Transverse colon (tissue), 4 donors: ENCODE measurements around the gene INTS15. TPM values are rescaled to one million over a fixed set of nuclear protein-coding genes. Genes with fewer than 3 reads are reported as not detected.

Source experiments
- DNase-seq: peaks from one replicate; pipeline ENCODE4 v3.0.0-alpha.2; 2019
- H3K27ac ChIP-seq, 4 donors: fragments of 200-600 bp; sonication (generic); 2 replicates each; pipeline ENCODE4 v1.5.1; 2016 to 2018; ENCODE audit warnings: inconsistent platforms in 4 of 4
- H3K27me3 ChIP-seq: fragments of 200-600 bp; sonication (generic); 2 replicates; pipeline ENCODE4 v1.5.1; 2017; ENCODE audit warnings: inconsistent platforms
- H3K36me3 ChIP-seq, 4 donors: fragments of 200-600 bp; sonication (generic); 2 replicates each; pipeline ENCODE4 v1.5.1; 2017 to 2019; ENCODE audit warnings: inconsistent platforms in 4 of 4
- H3K4me1 ChIP-seq, 4 donors: fragments of 200-600 bp; sonication (generic); 2 replicates each; pipeline ENCODE4 v1.5.1; 2017 to 2020; ENCODE audit warnings: inconsistent platforms in 4 of 4
- H3K4me3 ChIP-seq, 4 donors: fragments of 200-600 bp; sonication (generic); 1 replicate in 1 of 4; 2 replicates in 3 of 4; pipeline versions ENCODE4 v1.5.1 to v1.6.1; 2017 to 2019; ENCODE audit warnings: inconsistent platforms in 4 of 4
- H3K9me3 ChIP-seq, 2 donors: fragments of 200-600 bp; sonication (generic); 2 replicates each; pipeline ENCODE4 v1.5.1; 2017 to 2019; ENCODE audit warnings: inconsistent platforms in 2 of 2
- EP300 ChIP-seq: sonication (generic); formaldehyde crosslinking; IDR thresholded peaks from one replicate; pipeline ENCODE4 v1.6.1; 2017; ENCODE audit warnings: antibody characterized with exemption, low read depth
- POLR2A ChIP-seq: fragments of 450-650 bp; IDR thresholded peaks from one replicate; pipeline ENCODE4 v1.6.1; 2016; ENCODE audit warnings: antibody characterized with exemption, mild to moderate bottlenecking, moderate library complexity
- POLR2AphosphoS5 ChIP-seq, 3 donors: sonication (generic); formaldehyde crosslinking; IDR thresholded peaks; one replicate each; pipeline ENCODE4 v1.6.1; 2016; ENCODE audit warnings: antibody characterized with exemption in 3 of 3
- WGBS, 2 donors: methylation state at CpG; one replicate each; pipeline ENCODE4 v1.1.5; 2018; ENCODE audit warnings: low coverage in 1 of 2; 5-methylcytosine and 5-hydroxymethylcytosine counted together
- in situ Hi-C, 4 donors: fragments of 200-750 bp; cut with MboI; loops; one replicate each; pipeline versions ENCODE4 v1.15.0 to v1.15.1; 2017; ENCODE audit warnings: low sequenced_read_pairs in 3 of 4, low pct_ligation_motif_present in 1 of 4, low pct_unique_long_range_greater_than_20kb in 1 of 4
- intact Hi-C: fragments of 100-400 bp; cut with DNase I; formaldehyde crosslinking; loops from one replicate; pipeline ENCODE4 v1.15.1; 2023; ENCODE audit warnings: low total_unique reads
- total RNA-seq, 4 donors: library from RNA; depleted of rRNA; stranded (reverse); fragments of >200 nt; gene quantifications; one replicate each; pipeline ENCODE4 v1.1.0, GENCODE V29; 2016
- TF ChIP-seq, protein P1 (sequence below), 5 experiments: fragments of 200-600 bp in 3 of 5; fragments of 450-650 bp in 2 of 5; sonication (generic) in 3 of 5; IDR thresholded peaks; 1 replicate in 2 of 5; 2 replicates in 3 of 5; pipeline ENCODE4 v1.5.1; 2016 to 2017; ENCODE audit warnings: antibody characterized with exemption in 5 of 5, inconsistent platforms in 3 of 5, mild to moderate bottlenecking in 2 of 5, moderate library complexity in 1 of 5

Gene INTS15
- total RNA-seq, 4 donors from 2014 or later = 21.8 to 56.5 (median 32.6) TPM

DNA sequence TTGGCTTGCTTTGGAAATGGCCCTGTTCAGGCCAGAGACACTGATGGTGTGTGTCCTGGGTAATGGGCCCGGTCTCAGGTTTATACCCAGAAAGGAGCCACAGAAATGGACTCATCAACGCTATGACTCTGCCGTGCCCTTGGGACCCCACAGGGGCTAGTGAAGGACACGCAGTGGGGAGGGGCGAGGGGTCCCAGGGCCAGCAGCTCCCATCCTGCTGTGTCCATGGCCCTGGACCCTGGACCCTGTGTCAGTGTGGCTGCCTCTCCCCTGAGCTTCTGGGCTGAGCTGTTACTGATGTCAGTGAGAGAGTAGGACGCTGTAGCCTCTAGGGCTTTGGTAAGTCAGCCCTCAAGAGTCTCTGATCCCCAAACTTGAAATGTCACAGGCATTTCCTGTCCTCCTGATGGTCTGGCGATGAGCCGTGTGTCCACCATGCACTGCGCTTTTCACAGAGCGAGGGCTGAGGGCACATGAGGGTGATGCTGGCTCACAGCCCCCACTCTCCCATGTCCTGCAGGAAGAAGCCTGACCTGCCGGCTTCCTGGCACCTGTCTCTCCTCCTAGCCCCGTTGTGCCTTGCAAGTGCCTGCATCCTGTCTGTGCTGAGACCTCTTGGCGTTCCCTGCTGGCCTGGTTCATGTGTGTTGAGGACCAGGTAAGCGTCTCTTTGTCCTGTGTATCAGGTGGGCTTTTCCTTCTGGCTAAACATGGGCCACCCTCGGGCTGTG, 51.6 kb downstream of the INTS15 start:
- TF ChIP-seq, protein P1, sequence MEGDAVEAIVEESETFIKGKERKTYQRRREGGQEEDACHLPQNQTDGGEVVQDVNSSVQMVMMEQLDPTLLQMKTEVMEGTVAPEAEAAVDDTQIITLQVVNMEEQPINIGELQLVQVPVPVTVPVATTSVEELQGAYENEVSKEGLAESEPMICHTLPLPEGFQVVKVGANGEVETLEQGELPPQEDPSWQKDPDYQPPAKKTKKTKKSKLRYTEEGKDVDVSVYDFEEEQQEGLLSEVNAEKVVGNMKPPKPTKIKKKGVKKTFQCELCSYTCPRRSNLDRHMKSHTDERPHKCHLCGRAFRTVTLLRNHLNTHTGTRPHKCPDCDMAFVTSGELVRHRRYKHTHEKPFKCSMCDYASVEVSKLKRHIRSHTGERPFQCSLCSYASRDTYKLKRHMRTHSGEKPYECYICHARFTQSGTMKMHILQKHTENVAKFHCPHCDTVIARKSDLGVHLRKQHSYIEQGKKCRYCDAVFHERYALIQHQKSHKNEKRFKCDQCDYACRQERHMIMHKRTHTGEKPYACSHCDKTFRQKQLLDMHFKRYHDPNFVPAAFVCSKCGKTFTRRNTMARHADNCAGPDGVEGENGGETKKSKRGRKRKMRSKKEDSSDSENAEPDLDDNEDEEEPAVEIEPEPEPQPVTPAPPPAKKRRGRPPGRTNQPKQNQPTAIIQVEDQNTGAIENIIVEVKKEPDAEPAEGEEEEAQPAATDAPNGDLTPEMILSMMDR (IDR thresholded peaks at IDR 0.05) = no peak
- TF ChIP-seq EP300 = no peak
- no peak for TF ChIP-seq POLR2A
- no peak for TF ChIP-seq POLR2AphosphoS5 (IDR thresholded peaks at IDR 0.05)
- H3K36me3 ChIP-seq = peaks cover 0 to 24% (median 12%) of the 10 kb centered on the region in 4 donors
- 75 to 86% methylated on average over 2 to 11 of the region's 15 CpGs for WGBS, 2 donors
- H3K27ac ChIP-seq = no peak overlapping the region
- intact Hi-C loops = no loop called here
- no peaks in the 10 kb centered on the region for H3K9me3 ChIP-seq
- no peak overlapping the region for H3K4me3 ChIP-seq
- in situ Hi-C loops = no loop called here
- DNase-seq = no peak
- H3K27me3 ChIP-seq = no peaks in the 10 kb centered on the region
- peaks cover 4 to 21% (median 14%) of the 10 kb centered on the region in 4 donors for H3K4me1 ChIP-seq

DNA sequence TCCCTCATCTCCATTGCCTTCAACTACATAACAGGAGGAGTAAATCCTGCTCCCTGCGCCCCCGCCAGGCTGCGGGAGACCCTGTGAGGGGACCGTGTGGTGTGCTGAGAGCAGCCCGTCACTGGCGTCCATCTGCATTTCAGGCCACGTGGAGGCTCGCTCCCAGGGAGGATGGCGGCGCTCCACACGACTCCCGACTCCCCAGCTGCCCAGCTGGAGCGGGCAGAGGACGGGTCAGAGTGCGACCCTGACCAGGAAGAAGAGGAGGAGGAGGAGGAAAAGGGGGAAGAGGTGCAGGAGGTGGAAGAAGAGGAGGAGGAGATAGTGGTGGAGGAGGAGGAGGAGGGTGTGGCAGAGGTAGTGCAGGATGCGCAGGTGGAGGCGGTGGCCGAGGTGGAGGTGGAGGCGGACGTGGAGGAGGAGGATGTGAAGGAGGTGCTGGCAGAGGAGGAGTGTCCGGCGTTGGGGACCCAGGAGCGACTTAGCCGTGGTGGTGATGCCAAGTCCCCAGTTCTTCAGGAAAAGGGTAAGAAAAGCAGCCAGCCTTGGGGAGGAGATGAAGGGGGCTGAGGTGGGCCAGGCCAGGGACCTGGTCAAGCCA, 52.5 kb downstream of the INTS15 start:
- Histone ChIP-seq H3K9me3 (no peaks in the 10 kb centered on the region), H3K27ac (no peak overlapping the region), H3K4me1 (peaks cover 3 to 16% (median 12%) of the 10 kb centered on the region in 4 donors), H3K4me3 (no peak overlapping the region), H3K27me3 (no peaks in the 10 kb centered on the region), H3K36me3 (peaks cover 0 to 24% (median 12%) of the 10 kb centered on the region in 4 donors)
- TF ChIP-seq POLR2AphosphoS5 (IDR thresholded peaks at IDR 0.05) (no peak), EP300 (no peak), POLR2A (no peak)
- TF ChIP-seq, protein P1 (IDR thresholded peaks at IDR 0.05) = no peak
- WGBS, 2 donors = 95 to 100% methylated on average over 3 to 24 of the region's 24 CpGs
- intact Hi-C loops (no loop called here), in situ Hi-C loops (no loop called here)
- no peak for DNase-seq

DNA sequence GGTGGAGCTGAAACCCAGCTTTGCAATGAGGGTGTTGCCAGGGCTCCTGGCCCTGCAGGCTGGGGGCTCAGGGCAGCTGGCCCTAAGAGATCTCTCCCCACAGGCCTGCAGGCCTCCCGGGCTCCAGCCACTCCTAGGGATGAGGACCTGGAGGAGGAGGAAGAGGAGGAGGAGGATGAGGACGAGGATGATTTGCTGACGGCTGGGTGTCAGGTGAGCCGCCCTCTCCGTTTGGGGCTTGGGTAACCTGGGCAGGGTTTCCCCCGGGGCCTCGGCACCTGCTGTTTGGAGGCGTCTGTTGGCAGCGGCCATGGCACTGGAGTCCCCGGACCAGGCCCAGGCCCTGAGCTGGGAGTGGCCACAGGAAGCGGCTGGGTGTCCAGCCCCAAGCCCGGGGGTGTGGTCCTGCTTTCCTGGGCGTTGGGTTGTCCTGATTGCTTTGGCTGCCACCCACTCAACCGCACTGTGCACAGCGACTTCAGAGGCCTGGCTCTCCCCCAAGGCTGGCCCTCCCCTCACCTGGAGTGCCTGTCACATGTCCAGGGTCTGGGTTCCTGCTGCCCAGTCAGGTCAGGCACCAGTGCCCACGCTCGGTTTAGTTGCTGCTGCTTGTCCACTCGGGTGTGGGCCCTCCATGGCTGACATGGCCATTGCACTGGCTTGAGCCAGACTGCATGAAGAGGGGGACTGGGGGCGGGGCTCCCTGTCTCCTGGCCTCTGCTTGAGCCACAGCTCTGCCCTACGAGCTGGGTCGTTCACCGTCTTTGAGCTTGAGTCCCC, 53.2 kb downstream of the INTS15 start:
- no peak for TF ChIP-seq POLR2AphosphoS5 (IDR thresholded peaks at IDR 0.05)
- TF ChIP-seq EP300 = no peak
- TF ChIP-seq, protein P1 (IDR thresholded peaks at IDR 0.05) = no peak
- no peak for TF ChIP-seq POLR2A
- 85 to 100% methylated on average over 1 to 22 of the region's 22 CpGs for WGBS, 2 donors
- intact Hi-C loops (no loop called here), in situ Hi-C loops (no loop called here)
- Histone ChIP-seq H3K4me3 (no peak overlapping the region), H3K36me3 (peaks cover 0 to 24% (median 12%) of the 10 kb centered on the region in 4 donors), H3K4me1 (peaks cover 3 to 11% (median 9%) of the 10 kb centered on the region in 4 donors), H3K27me3 (no peaks in the 10 kb centered on the region), H3K27ac (no peak overlapping the region), H3K9me3 (no peaks in the 10 kb centered on the region)
- no peak for DNase-seq
